Measurements from ENCODE around the gene BSG. TPM values are rescaled to one million over a fixed set of nuclear protein-coding genes. Genes with fewer than 3 reads are reported as not detected.

BSG gene
- total RNA-seq, 1 experiment from 2014 or later = 758 TPM

DNA sequence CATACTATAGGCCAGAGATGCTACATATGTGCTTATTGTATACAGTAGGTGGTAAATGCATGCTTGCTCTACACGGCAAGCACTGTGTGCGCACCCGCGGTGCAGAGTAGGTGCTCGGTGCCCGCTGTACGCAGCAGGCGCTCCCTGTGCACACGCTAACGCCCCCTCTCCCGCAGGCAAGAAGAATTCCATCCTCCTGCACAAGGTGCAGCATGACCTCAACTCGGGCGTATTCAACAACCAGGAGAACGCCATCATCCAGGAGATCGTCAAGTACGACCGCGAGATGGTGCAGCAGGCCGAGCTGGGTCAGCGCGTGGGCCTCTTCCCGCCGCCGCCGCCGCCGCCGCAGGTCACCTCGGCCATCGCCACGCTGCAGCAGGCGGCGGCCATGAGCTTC, 43.2 kb downstream of the BSG start:
- ATAC-seq (peak; percentile 13; the same call in 1 of the 2 replicates), DNase-seq (ENCODE audit: low spot score) (no peak)
- H3K9me3 Mint-ChIP-seq = no peaks in the 10 kb centered on the region
- peaks cover 3% of the 10 kb centered on the region; the same call in 1 of the 2 replicates for H3K4me1 Mint-ChIP-seq
- ChIA-PET CTCF (interaction anchor here (0.7 kb wide), 1 partner anchor 18 kb away, joined by 3 read pairs; the partner anchor contains the start of gene POLRMT), POLR2A (no interaction called here)
- peak overlapping the region; percentile 54 for H3K4me3 Mint-ChIP-seq
- TF ChIP-seq ETV6 (CRISPR knock-in tag; IDR thresholded peaks at IDR 0.05) = no peak
- TF ChIP-seq FOXP1 (CRISPR knock-in tag; IDR thresholded peaks at IDR 0.05; ENCODE audit: borderline replicate concordance) = no peak
- TF ChIP-seq, protein P1, sequence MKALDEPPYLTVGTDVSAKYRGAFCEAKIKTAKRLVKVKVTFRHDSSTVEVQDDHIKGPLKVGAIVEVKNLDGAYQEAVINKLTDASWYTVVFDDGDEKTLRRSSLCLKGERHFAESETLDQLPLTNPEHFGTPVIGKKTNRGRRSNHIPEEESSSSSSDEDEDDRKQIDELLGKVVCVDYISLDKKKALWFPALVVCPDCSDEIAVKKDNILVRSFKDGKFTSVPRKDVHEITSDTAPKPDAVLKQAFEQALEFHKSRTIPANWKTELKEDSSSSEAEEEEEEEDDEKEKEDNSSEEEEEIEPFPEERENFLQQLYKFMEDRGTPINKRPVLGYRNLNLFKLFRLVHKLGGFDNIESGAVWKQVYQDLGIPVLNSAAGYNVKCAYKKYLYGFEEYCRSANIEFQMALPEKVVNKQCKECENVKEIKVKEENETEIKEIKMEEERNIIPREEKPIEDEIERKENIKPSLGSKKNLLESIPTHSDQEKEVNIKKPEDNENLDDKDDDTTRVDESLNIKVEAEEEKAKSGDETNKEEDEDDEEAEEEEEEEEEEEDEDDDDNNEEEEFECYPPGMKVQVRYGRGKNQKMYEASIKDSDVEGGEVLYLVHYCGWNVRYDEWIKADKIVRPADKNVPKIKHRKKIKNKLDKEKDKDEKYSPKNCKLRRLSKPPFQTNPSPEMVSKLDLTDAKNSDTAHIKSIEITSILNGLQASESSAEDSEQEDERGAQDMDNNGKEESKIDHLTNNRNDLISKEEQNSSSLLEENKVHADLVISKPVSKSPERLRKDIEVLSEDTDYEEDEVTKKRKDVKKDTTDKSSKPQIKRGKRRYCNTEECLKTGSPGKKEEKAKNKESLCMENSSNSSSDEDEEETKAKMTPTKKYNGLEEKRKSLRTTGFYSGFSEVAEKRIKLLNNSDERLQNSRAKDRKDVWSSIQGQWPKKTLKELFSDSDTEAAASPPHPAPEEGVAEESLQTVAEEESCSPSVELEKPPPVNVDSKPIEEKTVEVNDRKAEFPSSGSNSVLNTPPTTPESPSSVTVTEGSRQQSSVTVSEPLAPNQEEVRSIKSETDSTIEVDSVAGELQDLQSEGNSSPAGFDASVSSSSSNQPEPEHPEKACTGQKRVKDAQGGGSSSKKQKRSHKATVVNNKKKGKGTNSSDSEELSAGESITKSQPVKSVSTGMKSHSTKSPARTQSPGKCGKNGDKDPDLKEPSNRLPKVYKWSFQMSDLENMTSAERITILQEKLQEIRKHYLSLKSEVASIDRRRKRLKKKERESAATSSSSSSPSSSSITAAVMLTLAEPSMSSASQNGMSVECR (CRISPR knock-in tag; IDR thresholded peaks at IDR 0.05; ENCODE audit: borderline replicate concordance) = no peak
- TF ChIP-seq EMX1 (CRISPR knock-in tag; IDR thresholded peaks at IDR 0.05) = no peak
- no peak for TF ChIP-seq TEAD4 (CRISPR knock-in tag; IDR thresholded peaks at IDR 0.05)
- no peak for TF ChIP-seq ZNF671 (CRISPR knock-in tag; IDR thresholded peaks at IDR 0.05)
- no peak for TF ChIP-seq RORB (CRISPR knock-in tag; IDR thresholded peaks at IDR 0.05)
- no peak for TF ChIP-seq ESRRA (CRISPR knock-in tag; IDR thresholded peaks at IDR 0.05; ENCODE audit: borderline replicate concordance)
- TF ChIP-seq MLX (CRISPR knock-in tag; IDR thresholded peaks at IDR 0.05) = no peak
- no peak for TF ChIP-seq ZNF317 (CRISPR knock-in tag; IDR thresholded peaks at IDR 0.05; ENCODE audit: borderline replicate concordance, low read depth)
- TF ChIP-seq, protein P2, sequence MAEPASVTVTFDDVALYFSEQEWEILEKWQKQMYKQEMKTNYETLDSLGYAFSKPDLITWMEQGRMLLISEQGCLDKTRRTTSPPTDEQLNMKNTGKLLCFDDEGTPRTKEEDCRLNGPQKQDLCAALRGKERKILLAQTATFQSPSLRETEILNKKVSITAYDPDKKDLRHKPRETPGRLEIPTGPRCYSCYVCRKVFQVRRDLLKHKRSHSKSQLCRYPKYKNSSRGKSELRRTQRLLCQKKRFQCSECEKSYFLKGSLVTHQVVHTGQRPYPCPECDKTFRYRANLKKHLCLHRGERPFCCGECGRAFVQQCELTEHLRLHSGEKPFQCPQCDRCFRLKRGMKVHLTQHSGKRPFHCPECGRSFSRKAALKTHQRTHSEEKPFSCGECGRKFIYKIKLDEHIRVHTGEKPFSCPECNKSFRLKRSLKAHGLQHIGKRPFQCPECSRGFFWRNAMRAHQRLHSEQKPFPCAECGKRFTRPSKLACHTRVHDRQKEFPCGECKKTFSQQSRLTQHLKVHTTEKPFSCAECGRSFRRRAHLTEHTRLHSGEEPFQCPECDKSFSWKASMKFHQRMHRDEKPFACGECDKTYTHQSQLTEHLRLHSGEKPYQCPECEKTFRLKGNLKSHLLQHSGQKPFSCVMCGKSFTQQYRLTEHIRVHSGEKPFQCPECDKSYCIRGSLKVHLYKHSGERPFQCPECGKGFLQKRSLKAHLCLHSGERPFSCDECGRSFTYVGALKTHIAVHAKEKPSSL (CRISPR knock-in tag; conservative IDR thresholded peaks at IDR 0.05) = no peak
- no peak for TF ChIP-seq IRF1 (CRISPR knock-in tag; IDR thresholded peaks at IDR 0.05)
- TF ChIP-seq ZNF232 (CRISPR knock-in tag; IDR thresholded peaks at IDR 0.05) = no peak
- TF ChIP-seq ZBTB21 (CRISPR knock-in tag; IDR thresholded peaks at IDR 0.05; ENCODE audit: borderline replicate concordance) = no peak
- TF ChIP-seq E2F5 (CRISPR knock-in tag; IDR thresholded peaks at IDR 0.05) = no peak
- no peak for TF ChIP-seq SMAD3 (CRISPR knock-in tag; IDR thresholded peaks at IDR 0.05; ENCODE audit: borderline replicate concordance)
- no peak for TF ChIP-seq GABPB1 (CRISPR knock-in tag; IDR thresholded peaks at IDR 0.05)
- no peak for TF ChIP-seq SP1 (CRISPR knock-in tag; conservative IDR thresholded peaks at IDR 0.05)
- no peak for TF ChIP-seq HMGA2 (CRISPR knock-in tag; IDR thresholded peaks at IDR 0.05)
- TF ChIP-seq, protein P3, sequence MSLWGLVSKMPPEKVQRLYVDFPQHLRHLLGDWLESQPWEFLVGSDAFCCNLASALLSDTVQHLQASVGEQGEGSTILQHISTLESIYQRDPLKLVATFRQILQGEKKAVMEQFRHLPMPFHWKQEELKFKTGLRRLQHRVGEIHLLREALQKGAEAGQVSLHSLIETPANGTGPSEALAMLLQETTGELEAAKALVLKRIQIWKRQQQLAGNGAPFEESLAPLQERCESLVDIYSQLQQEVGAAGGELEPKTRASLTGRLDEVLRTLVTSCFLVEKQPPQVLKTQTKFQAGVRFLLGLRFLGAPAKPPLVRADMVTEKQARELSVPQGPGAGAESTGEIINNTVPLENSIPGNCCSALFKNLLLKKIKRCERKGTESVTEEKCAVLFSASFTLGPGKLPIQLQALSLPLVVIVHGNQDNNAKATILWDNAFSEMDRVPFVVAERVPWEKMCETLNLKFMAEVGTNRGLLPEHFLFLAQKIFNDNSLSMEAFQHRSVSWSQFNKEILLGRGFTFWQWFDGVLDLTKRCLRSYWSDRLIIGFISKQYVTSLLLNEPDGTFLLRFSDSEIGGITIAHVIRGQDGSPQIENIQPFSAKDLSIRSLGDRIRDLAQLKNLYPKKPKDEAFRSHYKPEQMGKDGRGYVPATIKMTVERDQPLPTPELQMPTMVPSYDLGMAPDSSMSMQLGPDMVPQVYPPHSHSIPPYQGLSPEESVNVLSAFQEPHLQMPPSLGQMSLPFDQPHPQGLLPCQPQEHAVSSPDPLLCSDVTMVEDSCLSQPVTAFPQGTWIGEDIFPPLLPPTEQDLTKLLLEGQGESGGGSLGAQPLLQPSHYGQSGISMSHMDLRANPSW (CRISPR knock-in tag; conservative IDR thresholded peaks at IDR 0.05; ENCODE audit: low read depth) = no peak
- H3K27me3 Mint-ChIP-seq (ENCODE audit: low read depth) = no peaks in the 10 kb centered on the region
- H3K27ac Mint-ChIP-seq = no peak overlapping the region
- peaks cover 24% of the 10 kb centered on the region for H3K36me3 Mint-ChIP-seq

Measured in WTC11 (cell line).